ENCODE results near the gene FBXO21.
"Not testable (repeated sequence)": the region's sequence is repeated elsewhere in the genome, so short reads cannot be mapped to it uniquely, and the experiment has no call there.

Gene FBXO21

GRCh38 chr12:117195027-117195426 is 4.8 kb upstream of the FBXO21 start:
- DNase-seq; H3K27me3 ChIP-seq (replicated peaks); in situ Hi-C loops (cut with HindIII; ENCODE audit: low pct_ligation_motif_present, low sequenced_read_pairs); H3K36me3 ChIP-seq (replicated peaks); H3K27ac ChIP-seq; H3K4me3 ChIP-seq (ENCODE audit: low read depth, low read length): not testable (repeated sequence)

GRCh38 chr12:117193903-117194302 is 3.6 kb upstream of the FBXO21 start:
- Histone ChIP-seq H3K4me3 (ENCODE audit: low read depth, low read length) (no peak overlapping the region), H3K27ac (no peak overlapping the region), H3K27me3 (replicated peaks) (no peaks in the 10 kb centered on the region), H3K36me3 (replicated peaks) (no peaks in the 10 kb centered on the region)
- DNase-seq, result no peak
- no peak for TF ChIP-seq CTCF (IDR thresholded peaks at IDR 0.05; ENCODE audit: low read depth, low read length, missing control alignments)
- in situ Hi-C loops (cut with HindIII; ENCODE audit: low pct_ligation_motif_present, low sequenced_read_pairs), result no loop called here

GRCh38 chr12:117192581-117192980 is 2.3 kb upstream of the FBXO21 start:
- in situ Hi-C loops (cut with HindIII; ENCODE audit: low pct_ligation_motif_present, low sequenced_read_pairs); H3K27ac ChIP-seq; DNase-seq; H3K36me3 ChIP-seq (replicated peaks); H3K27me3 ChIP-seq (replicated peaks); H3K4me3 ChIP-seq (ENCODE audit: low read depth, low read length): not testable (repeated sequence)

- DNase-seq, result no peak
- Histone ChIP-seq H3K27ac (no peak overlapping the region), H3K4me3 (ENCODE audit: low read depth, low read length) (no peak overlapping the region), H3K27me3 (replicated peaks) (no peaks in the 10 kb centered on the region), H3K36me3 (replicated peaks) (no peaks in the 10 kb centered on the region)
- in situ Hi-C loops (cut with HindIII; ENCODE audit: low pct_ligation_motif_present, low sequenced_read_pairs), result no loop called here
- TF ChIP-seq CTCF (IDR thresholded peaks at IDR 0.05; ENCODE audit: low read depth, low read length, missing control alignments), result no peak
Observed at GRCh38 chr12:117192057-117192456, 1.8 kb upstream of the FBXO21 start.

- peak; percentile 2 for TF ChIP-seq CTCF (IDR thresholded peaks at IDR 0.05; ENCODE audit: low read depth, low read length, missing control alignments)
- Histone ChIP-seq H3K36me3 (replicated peaks) (peaks cover 4% of the 10 kb centered on the region), H3K27ac (no peak overlapping the region), H3K4me3 (ENCODE audit: low read depth, low read length) (peak overlapping the region; percentile 80), H3K27me3 (replicated peaks) (no peaks in the 10 kb centered on the region)
- in situ Hi-C loops (cut with HindIII; ENCODE audit: low pct_ligation_motif_present, low sequenced_read_pairs), result no loop called here
- DNase-seq, result peak; percentile 33
Observed at GRCh38 chr12:117189725-117190209, 503 bp downstream of the FBXO21 start.

GRCh38 chr12:117188961-117189724 is 1.1 kb downstream of the FBXO21 start:
- TF ChIP-seq CTCF (IDR thresholded peaks at IDR 0.05; ENCODE audit: low read depth, low read length, missing control alignments), result no peak
- peak overlapping the region; percentile 80 for H3K4me3 ChIP-seq (ENCODE audit: low read depth, low read length)
- no peak overlapping the region for H3K27ac ChIP-seq
- DNase-seq, result peak; percentile 17
- in situ Hi-C loops (cut with HindIII; ENCODE audit: low pct_ligation_motif_present, low sequenced_read_pairs), result no loop called here
- H3K27me3 ChIP-seq (replicated peaks), result no peaks in the 10 kb centered on the region
- H3K36me3 ChIP-seq (replicated peaks), result peaks cover 9% of the 10 kb centered on the region
